T-helper 1 cell treated with Interleukin-12 subunit alpha and Interleukin-12 subunit beta and Interleukin-4 antibody, amounts not matched to agents 30 μg/mL and 1 μg/mL, for 36 hours (primary cell): ENCODE results near the gene PKD2.
A peak's percentile ranks its signal among the peaks of the same experiment; 100 is the strongest.
"Not testable (repeated sequence)": the region's sequence is repeated elsewhere in the genome, so short reads cannot be mapped to it uniquely, and the experiment has no call there.

Experiments used
- H3K27ac Mint-ChIP-seq: one replicate; pipeline ENCODE4 v1.8.0; 2021; ENCODE audit warnings: mild to moderate bottlenecking, mixed read lengths
- H3K27me3 Mint-ChIP-seq: one replicate; pipeline ENCODE4 v1.8.0; 2021; ENCODE audit warnings: low read depth, mixed read lengths
- H3K36me3 Mint-ChIP-seq: one replicate; pipeline ENCODE4 v1.8.0; 2021; ENCODE audit warnings: low read depth, mixed read lengths
- H3K4me1 Mint-ChIP-seq: one replicate; pipeline ENCODE4 v1.8.0; 2021; ENCODE audit warnings: low read depth, mixed read lengths
- H3K4me3 Mint-ChIP-seq: one replicate; pipeline ENCODE4 v1.8.0; 2021; ENCODE audit warnings: mild to moderate bottlenecking, moderate library complexity, mixed read lengths
- H3K9me3 Mint-ChIP-seq: one replicate; pipeline ENCODE4 v1.8.0; 2021; ENCODE audit warnings: mixed read lengths

Gene PKD2

GRCh38 chr4:88005946-88006345 is 1.5 kb upstream of the PKD2 start:
- no peak overlapping the region for H3K4me3 Mint-ChIP-seq
- H3K9me3 Mint-ChIP-seq, result no peaks in the 10 kb centered on the region
- H3K4me1 Mint-ChIP-seq, result peaks cover 23% of the 10 kb centered on the region
- peaks cover 6% of the 10 kb centered on the region for H3K36me3 Mint-ChIP-seq
- H3K27me3 Mint-ChIP-seq, result peaks cover 29% of the 10 kb centered on the region
- no peak overlapping the region for H3K27ac Mint-ChIP-seq

- peaks cover 6% of the 10 kb centered on the region for H3K36me3 Mint-ChIP-seq
- H3K4me3 Mint-ChIP-seq, result peak overlapping the region; percentile 78
- peak overlapping the region; percentile 55 for H3K27ac Mint-ChIP-seq
- peaks cover 25% of the 10 kb centered on the region for H3K27me3 Mint-ChIP-seq
- H3K9me3 Mint-ChIP-seq, result no peaks in the 10 kb centered on the region
- H3K4me1 Mint-ChIP-seq, result peaks cover 23% of the 10 kb centered on the region
These were observed 505 bp upstream of the PKD2 start for GRCh38 chr4:88006956-88007303.

- H3K4me3 Mint-ChIP-seq, result peak overlapping the region; percentile 94
- H3K27me3 Mint-ChIP-seq, result peaks cover 20% of the 10 kb centered on the region
- H3K36me3 Mint-ChIP-seq, result peaks cover 9% of the 10 kb centered on the region
- H3K9me3 Mint-ChIP-seq, result no peaks in the 10 kb centered on the region
- peak overlapping the region; percentile 56 for H3K27ac Mint-ChIP-seq
- peaks cover 30% of the 10 kb centered on the region for H3K4me1 Mint-ChIP-seq
These were observed 797 bp downstream of the PKD2 start for GRCh38 chr4:88008122-88008742.

- Mint-ChIP-seq H3K36me3 (peaks cover 9% of the 10 kb centered on the region), H3K27ac (peak overlapping the region; percentile 56), H3K27me3 (peaks cover 20% of the 10 kb centered on the region), H3K4me1 (peaks cover 30% of the 10 kb centered on the region), H3K9me3 (no peaks in the 10 kb centered on the region), H3K4me3 (peak overlapping the region; percentile 94)
These were observed 1.3 kb downstream of the PKD2 start for GRCh38 chr4:88008743-88009171.

GRCh38 chr4:88009871-88010270 is 2.4 kb downstream of the PKD2 start:
- Mint-ChIP-seq H3K36me3 (peaks cover 9% of the 10 kb centered on the region), H3K4me1 (peaks cover 33% of the 10 kb centered on the region), H3K27ac (no peak overlapping the region)

GRCh38 chr4:88010966-88011365 is 3.5 kb downstream of the PKD2 start:
- Mint-ChIP-seq H3K27ac (no peak overlapping the region), H3K4me3 (no peak overlapping the region), H3K27me3 (peaks cover 11% of the 10 kb centered on the region), H3K9me3 (no peaks in the 10 kb centered on the region), H3K4me1 (peaks cover 32% of the 10 kb centered on the region), H3K36me3 (peaks cover 9% of the 10 kb centered on the region)

More at GRCh38 chr4:88009871-88010270, 2.4 kb downstream of the PKD2 start:
- Mint-ChIP-seq H3K9me3 (no peaks in the 10 kb centered on the region), H3K27me3 (peaks cover 20% of the 10 kb centered on the region), H3K4me3 (no peak overlapping the region)

GRCh38 chr4:88012647-88013046 is 5.2 kb downstream of the PKD2 start:
- Mint-ChIP-seq H3K4me3 (no peak overlapping the region), H3K36me3 (peaks cover 11% of the 10 kb centered on the region), H3K4me1 (peaks cover 27% of the 10 kb centered on the region), H3K9me3 (no peaks in the 10 kb centered on the region), H3K27ac (no peak overlapping the region), H3K27me3 (no peaks in the 10 kb centered on the region)

GRCh38 chr4:88014386-88014905 is 7.0 kb downstream of the PKD2 start:
- Mint-ChIP-seq H3K36me3 (peaks cover 8% of the 10 kb centered on the region), H3K27me3 (no peaks in the 10 kb centered on the region), H3K9me3 (no peaks in the 10 kb centered on the region), H3K4me1 (peaks cover 18% of the 10 kb centered on the region), H3K27ac (no peak overlapping the region), H3K4me3 (no peak overlapping the region)

- no peak overlapping the region for H3K4me3 Mint-ChIP-seq
- no peak overlapping the region for H3K27ac Mint-ChIP-seq
- H3K36me3 Mint-ChIP-seq, result peaks cover 6% of the 10 kb centered on the region
- H3K9me3 Mint-ChIP-seq, result no peaks in the 10 kb centered on the region
- H3K27me3 Mint-ChIP-seq, result no peaks in the 10 kb centered on the region
- peaks cover 12% of the 10 kb centered on the region for H3K4me1 Mint-ChIP-seq
These were observed 8.3 kb downstream of the PKD2 start for GRCh38 chr4:88015659-88016295.

- peaks cover 8% of the 10 kb centered on the region for H3K4me1 Mint-ChIP-seq
- no peak overlapping the region for H3K27ac Mint-ChIP-seq
- no peaks in the 10 kb centered on the region for H3K9me3 Mint-ChIP-seq
- no peak overlapping the region for H3K4me3 Mint-ChIP-seq
- no peaks in the 10 kb centered on the region for H3K27me3 Mint-ChIP-seq
- peaks cover 4% of the 10 kb centered on the region for H3K36me3 Mint-ChIP-seq
These were observed 10.3 kb downstream of the PKD2 start for GRCh38 chr4:88017516-88018297.

GRCh38 chr4:88018466-88018865 is 11.0 kb downstream of the PKD2 start:
- H3K27ac Mint-ChIP-seq, result no peak overlapping the region
- H3K9me3 Mint-ChIP-seq, result no peaks in the 10 kb centered on the region
- H3K27me3 Mint-ChIP-seq, result no peaks in the 10 kb centered on the region
- H3K4me1 Mint-ChIP-seq, result peaks cover 3% of the 10 kb centered on the region
- peaks cover 4% of the 10 kb centered on the region for H3K36me3 Mint-ChIP-seq
- H3K4me3 Mint-ChIP-seq, result no peak overlapping the region

- Mint-ChIP-seq H3K36me3 (peaks cover 18% of the 10 kb centered on the region), H3K4me1 (no peaks in the 10 kb centered on the region), H3K27ac (no peak overlapping the region), H3K4me3 (no peak overlapping the region), H3K9me3 (peaks cover 9% of the 10 kb centered on the region), H3K27me3 (no peaks in the 10 kb centered on the region)
These were observed 14.4 kb downstream of the PKD2 start for GRCh38 chr4:88021824-88022223.

GRCh38 chr4:88022289-88022688 is 14.9 kb downstream of the PKD2 start:
- Mint-ChIP-seq H3K27me3 (no peaks in the 10 kb centered on the region), H3K9me3 (peaks cover 13% of the 10 kb centered on the region), H3K4me3 (no peak overlapping the region), H3K27ac (no peak overlapping the region), H3K4me1 (no peaks in the 10 kb centered on the region), H3K36me3 (peaks cover 21% of the 10 kb centered on the region)

- H3K4me1 Mint-ChIP-seq, result not testable (repeated sequence)
These were observed 18.6 kb downstream of the PKD2 start for GRCh38 chr4:88025868-88026661.

More at GRCh38 chr4:88025868-88026661, 18.6 kb downstream of the PKD2 start:
- H3K27ac Mint-ChIP-seq, H3K4me3 Mint-ChIP-seq, H3K27me3 Mint-ChIP-seq: not testable (repeated sequence)
- peaks cover 21% of the 10 kb centered on the region for H3K9me3 Mint-ChIP-seq
- peaks cover 37% of the 10 kb centered on the region for H3K36me3 Mint-ChIP-seq
